Ovary (tissue), 3 donors: ENCODE data around the gene CRLF1.

Source experiments
- EP300 ChIP-seq: sonication (generic); formaldehyde crosslinking; IDR thresholded peaks from one replicate; pipeline ENCODE4 v1.6.1; 2017; ENCODE audit warnings: antibody characterized with exemption
- POLR2A ChIP-seq: fragments of 450-650 bp; IDR thresholded peaks from one replicate; pipeline ENCODE4 v1.6.1; 2017; ENCODE audit warnings: antibody characterized with exemption, mild to moderate bottlenecking, moderate library complexity
- TF ChIP-seq, protein P1 (sequence below), 3 donors: fragments of 450-650 bp in 2 of 3; fragments of 200-600 bp in 1 of 3; IDR thresholded peaks; one replicate each; pipeline versions ENCODE4 v1.5.1 to v1.8.0; 2016 to 2022; ENCODE audit warnings: antibody characterized with exemption in 3 of 3, mild to moderate bottlenecking in 1 of 3
- donor health status: DM: no; HTN: no; CAD: no.

DNA sequence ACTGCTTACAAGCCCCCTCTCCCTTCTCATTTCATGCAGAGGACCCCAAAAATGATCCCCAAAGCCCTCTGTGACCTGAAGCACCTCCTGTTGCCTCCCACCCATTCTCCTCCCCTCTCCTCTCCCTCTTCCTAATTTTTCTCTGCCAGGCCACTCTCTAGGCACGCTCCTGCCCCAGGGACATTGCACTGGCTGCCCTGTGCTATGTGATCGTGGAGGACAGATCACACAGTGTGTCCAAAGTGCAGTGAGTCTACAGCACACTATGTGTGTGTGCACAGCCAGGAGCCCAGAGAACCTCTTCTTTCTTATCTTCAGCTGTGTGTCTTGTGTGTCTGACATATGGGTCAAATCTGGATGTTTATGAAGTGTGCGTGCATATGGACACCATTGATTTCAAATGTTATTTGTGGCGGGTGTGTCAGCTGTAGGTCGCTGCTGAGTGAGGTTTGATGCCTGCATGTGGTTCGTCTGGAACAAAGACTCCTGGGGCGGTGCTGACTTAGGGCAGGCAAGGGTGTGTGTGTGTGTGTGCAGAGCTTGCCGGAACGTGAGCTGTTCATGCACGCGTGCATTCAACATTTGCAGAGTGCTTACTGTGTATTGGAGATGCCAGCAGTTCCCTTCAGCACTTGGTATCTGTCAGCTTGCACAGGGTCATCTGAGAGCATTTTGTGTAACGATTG is 28.2 kb upstream of the CRLF1 start:
- TF ChIP-seq EP300 (no peak), POLR2A (no peak)
- TF ChIP-seq, protein P1, sequence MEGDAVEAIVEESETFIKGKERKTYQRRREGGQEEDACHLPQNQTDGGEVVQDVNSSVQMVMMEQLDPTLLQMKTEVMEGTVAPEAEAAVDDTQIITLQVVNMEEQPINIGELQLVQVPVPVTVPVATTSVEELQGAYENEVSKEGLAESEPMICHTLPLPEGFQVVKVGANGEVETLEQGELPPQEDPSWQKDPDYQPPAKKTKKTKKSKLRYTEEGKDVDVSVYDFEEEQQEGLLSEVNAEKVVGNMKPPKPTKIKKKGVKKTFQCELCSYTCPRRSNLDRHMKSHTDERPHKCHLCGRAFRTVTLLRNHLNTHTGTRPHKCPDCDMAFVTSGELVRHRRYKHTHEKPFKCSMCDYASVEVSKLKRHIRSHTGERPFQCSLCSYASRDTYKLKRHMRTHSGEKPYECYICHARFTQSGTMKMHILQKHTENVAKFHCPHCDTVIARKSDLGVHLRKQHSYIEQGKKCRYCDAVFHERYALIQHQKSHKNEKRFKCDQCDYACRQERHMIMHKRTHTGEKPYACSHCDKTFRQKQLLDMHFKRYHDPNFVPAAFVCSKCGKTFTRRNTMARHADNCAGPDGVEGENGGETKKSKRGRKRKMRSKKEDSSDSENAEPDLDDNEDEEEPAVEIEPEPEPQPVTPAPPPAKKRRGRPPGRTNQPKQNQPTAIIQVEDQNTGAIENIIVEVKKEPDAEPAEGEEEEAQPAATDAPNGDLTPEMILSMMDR (IDR thresholded peaks at IDR 0.05), result no peak
